Esophagus squamous epithelium (tissue), 4 donors: Measurements from ENCODE around the gene ANTKMT.
A peak's percentile ranks its signal among the peaks of the same experiment; 100 is the strongest.

ENCODE experiments used
- POLR2A ChIP-seq, 4 donors: fragments of 450-650 bp; IDR thresholded peaks; one replicate each; pipeline ENCODE4 v1.6.1; 2017; ENCODE audit warnings: antibody characterized with exemption in 4 of 4, mild to moderate bottlenecking in 4 of 4, moderate library complexity in 3 of 4
- TF ChIP-seq, protein P1 (sequence below), 6 experiments: fragments of 450-650 bp in 4 of 6; fragments of 200-600 bp in 2 of 6; sonication (generic) in 2 of 6; IDR thresholded peaks; one replicate each; pipeline ENCODE4 v1.5.1; 2016 to 2019; ENCODE audit warnings: antibody characterized with exemption in 6 of 6, mild to moderate bottlenecking in 4 of 6, moderate library complexity in 4 of 6

DNA sequence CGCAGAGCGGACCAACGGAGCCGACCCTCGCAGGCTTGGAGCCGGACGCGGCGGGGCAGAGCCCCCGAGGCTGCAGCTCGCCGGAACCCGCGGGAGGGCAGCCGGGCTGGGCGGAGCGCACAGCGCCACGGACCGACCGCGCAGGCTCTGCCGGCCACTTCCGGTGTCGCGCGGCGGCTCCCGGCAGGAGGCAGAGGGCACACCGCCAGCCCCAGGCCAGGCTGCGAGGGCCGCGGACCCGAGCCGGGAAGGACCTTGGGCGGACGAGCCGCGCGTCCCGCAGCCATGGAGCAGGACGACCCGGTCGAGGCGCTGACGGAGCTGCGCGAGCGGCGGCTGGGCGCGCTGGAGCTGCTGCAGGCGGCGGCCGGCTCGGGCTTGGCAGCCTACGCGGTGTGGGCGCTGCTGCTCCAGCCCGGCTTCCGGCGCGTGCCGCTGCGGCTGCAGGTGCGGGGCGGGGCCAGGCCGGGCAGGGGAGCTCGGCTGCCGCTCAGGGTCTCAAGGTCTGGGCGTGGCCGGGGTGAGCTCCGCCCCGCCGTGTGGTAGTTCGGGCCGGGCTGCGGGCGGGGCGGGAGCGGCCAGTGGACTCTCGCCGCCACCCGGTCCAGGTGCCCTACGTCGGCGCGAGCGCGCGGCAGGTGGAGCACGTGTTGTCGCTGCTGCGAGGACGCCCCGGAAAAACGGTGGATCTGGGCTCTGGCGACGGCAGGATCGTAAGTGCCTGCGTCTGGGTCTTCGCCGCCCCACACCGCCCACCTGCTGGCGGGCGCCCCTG is at the start of gene ANTKMT:
- TF ChIP-seq, protein P1, sequence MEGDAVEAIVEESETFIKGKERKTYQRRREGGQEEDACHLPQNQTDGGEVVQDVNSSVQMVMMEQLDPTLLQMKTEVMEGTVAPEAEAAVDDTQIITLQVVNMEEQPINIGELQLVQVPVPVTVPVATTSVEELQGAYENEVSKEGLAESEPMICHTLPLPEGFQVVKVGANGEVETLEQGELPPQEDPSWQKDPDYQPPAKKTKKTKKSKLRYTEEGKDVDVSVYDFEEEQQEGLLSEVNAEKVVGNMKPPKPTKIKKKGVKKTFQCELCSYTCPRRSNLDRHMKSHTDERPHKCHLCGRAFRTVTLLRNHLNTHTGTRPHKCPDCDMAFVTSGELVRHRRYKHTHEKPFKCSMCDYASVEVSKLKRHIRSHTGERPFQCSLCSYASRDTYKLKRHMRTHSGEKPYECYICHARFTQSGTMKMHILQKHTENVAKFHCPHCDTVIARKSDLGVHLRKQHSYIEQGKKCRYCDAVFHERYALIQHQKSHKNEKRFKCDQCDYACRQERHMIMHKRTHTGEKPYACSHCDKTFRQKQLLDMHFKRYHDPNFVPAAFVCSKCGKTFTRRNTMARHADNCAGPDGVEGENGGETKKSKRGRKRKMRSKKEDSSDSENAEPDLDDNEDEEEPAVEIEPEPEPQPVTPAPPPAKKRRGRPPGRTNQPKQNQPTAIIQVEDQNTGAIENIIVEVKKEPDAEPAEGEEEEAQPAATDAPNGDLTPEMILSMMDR (IDR thresholded peaks at IDR 0.05) = peak in 4 of 6 experiments; percentile 10 to 48 (median 24)
- peak in 3 of 4 donors; percentile 42 to 71 (median 66) for TF ChIP-seq POLR2A (IDR thresholded peaks at IDR 0.05)
